22Rv1 (cell line): Measurements from ENCODE around the gene INPP5A.

Experiments used
- CTCF ChIP-seq: fragments of 450-650 bp; IDR thresholded peaks from 2 replicates; pipeline ENCODE4 v1.5.1; 2017; ENCODE audit warnings: mild to moderate bottlenecking
- ZFX ChIP-seq: fragments of 450-650 bp; IDR thresholded peaks from 2 replicates; pipeline ENCODE4 v1.6.1; 2017; ENCODE audit warnings: antibody characterized with exemption, borderline replicate concordance

GRCh38 chr10:132811891-132812481 is 274.4 kb downstream of the INPP5A start:
- no peak for TF ChIP-seq CTCF
- no peak for TF ChIP-seq ZFX
